ENCODE results near the gene CHCHD6. TPM values are rescaled to one million over a fixed set of nuclear protein-coding genes. Genes with fewer than 3 reads are reported as not detected.

CHCHD6 gene
- total RNA-seq, 2 experiments from 2014 or later: 8.7 to 9.3 TPM

- Mint-ChIP-seq H3K4me1 (ENCODE audit: low read depth) (no peaks in the 10 kb centered on the region), H3K27me3 (no peaks in the 10 kb centered on the region), H3K27ac (no peak overlapping the region), H3K4me3 (no peak overlapping the region), H3K36me3 (ENCODE audit: low read depth) (peaks cover 4% of the 10 kb centered on the region), H3K9me3 (no peaks in the 10 kb centered on the region)
- no peak overlapping the region for H3K4me3 ChIP-seq (ENCODE audit: low read length)
- no peaks in the 10 kb centered on the region for H3K4me1 ChIP-seq (ENCODE audit: insufficient read depth, low read length)
- H3K27ac ChIP-seq (ENCODE audit: low read depth in 1 of 2, low read length in 2 of 2): no peak overlapping the region
- H3K27me3 ChIP-seq (ENCODE audit: control insufficient read depth in 1 of 2, insufficient read depth in 2 of 2, low read length in 2 of 2): no peaks in the 10 kb centered on the region
- intact Hi-C loops (cut with DNase I, micrococcal nuclease): no loop called here
- CTCF ChIA-PET: no interaction called here
- no peaks in the 10 kb centered on the region for H3K9me3 ChIP-seq (ENCODE audit: control insufficient read depth in 1 of 2, insufficient read depth in 1 of 2, low read length in 2 of 2)
- no peak for TF ChIP-seq CTCF (IDR thresholded peaks at IDR 0.05)
- POLR2A ChIA-PET: no interaction called here
- DNase-seq (no peak), ATAC-seq (ENCODE audit: poor library complexity) (no peak)
- H3K36me3 ChIP-seq (ENCODE audit: insufficient read depth, low read length): no peaks in the 10 kb centered on the region
These were observed 255.3 kb downstream of the CHCHD6 start for GRCh38 chr3:126959136-126959920.

- Histone ChIP-seq H3K9me3 (ENCODE audit: control insufficient read depth in 1 of 2, insufficient read depth in 1 of 2, low read length in 2 of 2) (no peaks in the 10 kb centered on the region), H3K27me3 (ENCODE audit: control insufficient read depth in 1 of 2, insufficient read depth in 2 of 2, low read length in 2 of 2) (no peaks in the 10 kb centered on the region), H3K36me3 (ENCODE audit: insufficient read depth, low read length) (no peaks in the 10 kb centered on the region), H3K4me1 (ENCODE audit: insufficient read depth, low read length) (no peaks in the 10 kb centered on the region), H3K27ac (ENCODE audit: low read depth in 1 of 2, low read length in 2 of 2) (no peak overlapping the region), H3K4me3 (ENCODE audit: low read length) (no peak overlapping the region)
- Mint-ChIP-seq H3K27me3 (no peaks in the 10 kb centered on the region), H3K4me3 (no peak overlapping the region), H3K9me3 (no peaks in the 10 kb centered on the region), H3K4me1 (ENCODE audit: low read depth) (no peaks in the 10 kb centered on the region), H3K36me3 (ENCODE audit: low read depth) (peaks cover 4% of the 10 kb centered on the region), H3K27ac (no peak overlapping the region)
- intact Hi-C loops (cut with DNase I, micrococcal nuclease): no loop called here
- ChIA-PET POLR2A (no interaction called here), CTCF (no interaction called here)
- TF ChIP-seq CTCF (IDR thresholded peaks at IDR 0.05): no peak
- no peak for ATAC-seq (ENCODE audit: poor library complexity)
- DNase-seq: no peak
These were observed 256.0 kb downstream of the CHCHD6 start for GRCh38 chr3:126959921-126960603.

GRCh38 chr3:126960604-126960995 lies 256.6 kb downstream of the CHCHD6 start:
- H3K4me3 Mint-ChIP-seq: no peak overlapping the region
- no peak overlapping the region for H3K27ac Mint-ChIP-seq
- intact Hi-C loops (cut with DNase I, micrococcal nuclease): no loop called here
- no peaks in the 10 kb centered on the region for H3K9me3 Mint-ChIP-seq
- Histone ChIP-seq H3K27ac (ENCODE audit: low read depth in 1 of 2, low read length in 2 of 2) (no peak overlapping the region), H3K4me3 (ENCODE audit: low read length) (no peak overlapping the region), H3K4me1 (ENCODE audit: insufficient read depth, low read length) (no peaks in the 10 kb centered on the region), H3K9me3 (ENCODE audit: control insufficient read depth in 1 of 2, insufficient read depth in 1 of 2, low read length in 2 of 2) (no peaks in the 10 kb centered on the region), H3K36me3 (ENCODE audit: insufficient read depth, low read length) (no peaks in the 10 kb centered on the region), H3K27me3 (ENCODE audit: control insufficient read depth in 1 of 2, insufficient read depth in 2 of 2, low read length in 2 of 2) (no peaks in the 10 kb centered on the region)
- ChIA-PET CTCF (no interaction called here), POLR2A (no interaction called here)
- ATAC-seq (ENCODE audit: poor library complexity) (no peak), DNase-seq (no peak)
- peaks cover 4% of the 10 kb centered on the region for H3K36me3 Mint-ChIP-seq (ENCODE audit: low read depth)
- TF ChIP-seq CTCF (IDR thresholded peaks at IDR 0.05): no peak
- no peaks in the 10 kb centered on the region for H3K27me3 Mint-ChIP-seq
- no peaks in the 10 kb centered on the region for H3K4me1 Mint-ChIP-seq (ENCODE audit: low read depth)
